Keratinocyte (primary cell): ENCODE measurements around the gene LMO7. TPM values are rescaled to one million over a fixed set of nuclear protein-coding genes. Genes with fewer than 3 reads are reported as not detected.

Experiments
- DNase-seq: peaks from one replicate; pipeline ENCODE4 v3.0.0-alpha.2; 2011; ENCODE audit warnings: low read depth, missing footprints, low spot score
- FAIRE-seq: peaks from 2 replicates; lab custom pipeline; 2011; peaks lifted over from hg19 to GRCh38; lab: Jason Lieb, UNC
- H2AFZ ChIP-seq: 2 replicates; pipeline ENCODE4 v1.6.0; 2012; ENCODE audit warnings: low read length, control low read depth, inconsistent platforms; ENCODE audit not compliant: control insufficient read depth
- H3K27ac ChIP-seq: 2 replicates; pipeline ENCODE4 v1.5.1; 2011; ENCODE audit warnings: low read length; ENCODE audit not compliant: control insufficient read depth, insufficient read depth
- H3K27me3 ChIP-seq: 3 replicates; pipeline ENCODE4 v1.6.0; 2011; ENCODE audit warnings: low read length; ENCODE audit not compliant: control insufficient read depth, insufficient read depth; ENCODE audit errors: extremely low read depth
- H3K36me3 ChIP-seq, 2 experiments: 2 replicates in 1 of 2; 3 replicates in 1 of 2; pipeline ENCODE4 v1.5.1; 2011; ENCODE audit warnings: low read length in 2 of 2, mild to moderate bottlenecking in 1 of 2; ENCODE audit not compliant: control insufficient read depth in 2 of 2, insufficient read depth in 2 of 2; ENCODE audit errors: extremely low read depth in 1 of 2
- H3K4me1 ChIP-seq: 3 replicates; pipeline ENCODE4 v1.5.1; 2011; ENCODE audit warnings: low read length; ENCODE audit not compliant: control insufficient read depth, insufficient read depth; ENCODE audit errors: extremely low read depth
- H3K4me2 ChIP-seq: 3 replicates; pipeline ENCODE4 v1.6.0; 2011; ENCODE audit warnings: low read depth, low read length; ENCODE audit not compliant: control insufficient read depth, insufficient read depth; ENCODE audit errors: extremely low read depth
- H3K4me3 ChIP-seq, 3 experiments: fragments of 200-600 bp in 1 of 3; sonication (generic) in 1 of 3; 2 replicates in 2 of 3; 3 replicates in 1 of 3; pipeline ENCODE4 v1.5.1; 2011 to 2016; ENCODE audit warnings: low read length in 3 of 3, mild to moderate bottlenecking in 3 of 3, control low read depth in 2 of 3, inconsistent platforms in 1 of 3, low read depth in 1 of 3, mixed read lengths in 1 of 3, mixed run types in 1 of 3, moderate library complexity in 1 of 3; ENCODE audit not compliant: control insufficient read depth in 2 of 3, insufficient read depth in 2 of 3; ENCODE audit errors: extremely low read depth in 1 of 3
- H3K79me2 ChIP-seq: 2 replicates; pipeline ENCODE4 v1.6.0; 2012; ENCODE audit warnings: low read length; ENCODE audit not compliant: control insufficient read depth, insufficient read depth
- H3K9ac ChIP-seq: 3 replicates; pipeline ENCODE4 v1.6.0; 2011; ENCODE audit warnings: low read length; ENCODE audit not compliant: control insufficient read depth, insufficient read depth; ENCODE audit errors: extremely low read depth
- H3K9me1 ChIP-seq: 3 replicates; pipeline ENCODE4 v1.6.0; 2011; ENCODE audit warnings: low read length; ENCODE audit not compliant: control insufficient read depth, insufficient read depth; ENCODE audit errors: extremely low read depth
- H3K9me3 ChIP-seq: 2 replicates; pipeline ENCODE4 v1.5.1; 2012; ENCODE audit warnings: low read depth, low read length; ENCODE audit not compliant: control insufficient read depth
- H4K20me1 ChIP-seq: 3 replicates; pipeline ENCODE4 v1.6.0; 2011; ENCODE audit warnings: low read length; ENCODE audit not compliant: control insufficient read depth, insufficient read depth; ENCODE audit errors: extremely low read depth
- EZH2 ChIP-seq: IDR thresholded peaks from one replicate; pipeline ENCODE4 v1.6.1; 2012; ENCODE audit warnings: inconsistent platforms, mild to moderate bottlenecking, low read length, moderate library complexity
- dilution Hi-C: fragments of 300-500 bp; cut with MboI; formaldehyde crosslinking; loops from one replicate; pipeline ENCODE4 v1.7.0; 2020; ENCODE audit warnings: low sequenced_read_pairs; ENCODE audit not compliant: extremely low pct_ligation_motif_present
- polyA minus RNA-seq, 3 experiments: library from RNA; depleted of rRNA, polyadenylated mRNA; stranded (reverse); fragments of >200 nt; gene quantifications; 1 replicate in 1 of 3; 2 replicates in 1 of 3; 3 replicates in 1 of 3; pipeline ENCODE4 v1.2.3, GENCODE V29; 2011
- polyA plus RNA-seq, 5 experiments: library from polyadenylated mRNA; depleted of rRNA in 3 of 5; stranded (reverse) in 3 of 5; stranded (forward) in 1 of 5; unstranded in 1 of 5; fragments of >200 nt; gene quantifications; 1 replicate in 1 of 5; 2 replicates in 3 of 5; 3 replicates in 1 of 5; pipeline versions ENCODE4 v1.2.1 to v1.2.3, GENCODE V29; 2011 to 2012; ENCODE audit warnings: missing spikeins in 2 of 5, low read depth in 1 of 5, low replicate concordance in 1 of 5
- TF ChIP-seq, protein P1 (sequence below), 3 experiments: IDR thresholded peaks in 1 of 3; conservative IDR thresholded peaks in 1 of 3; optimal IDR thresholded peaks in 1 of 3; 2 replicates in 2 of 3; 3 replicates in 1 of 3; pipeline versions ENCODE3 to v1.5.1; 2011; ENCODE audit warnings: low read length in 3 of 3, mild to moderate bottlenecking in 3 of 3, moderate library complexity in 2 of 3, control low read depth in 1 of 3, inconsistent platforms in 1 of 3; ENCODE audit not compliant: insufficient read depth in 2 of 3; ENCODE audit errors: extremely low read depth in 1 of 3

Gene LMO7
- 3.3 to 8.9 TPM (median 8.9 TPM) in 3 replicates for polyA plus RNA-seq
- 203 TPM for polyA plus RNA-seq (2011; ENCODE audit: low read depth)
- 6.4 and 6.6 TPM in 2 replicates for polyA plus RNA-seq (2011; cell fraction: cytosol; rRNA removed)
- 27.5 and 27.7 TPM in 2 replicates for polyA plus RNA-seq (2011; cell fraction: nucleus; rRNA removed)
- polyA plus RNA-seq (2012; ENCODE audit: low replicate concordance) = 7.1 and 62.2 TPM in 2 replicates
- 8.8 to 22.5 TPM (median 14.3 TPM) in 3 replicates for polyA minus RNA-seq
- polyA minus RNA-seq (2011; cell fraction: cytosol; rRNA and poly(A)+ RNA removed) = 5.2 TPM
- 27.4 and 70.0 TPM in 2 replicates for polyA minus RNA-seq (2011; cell fraction: nucleus; rRNA and poly(A)+ RNA removed)

DNA sequence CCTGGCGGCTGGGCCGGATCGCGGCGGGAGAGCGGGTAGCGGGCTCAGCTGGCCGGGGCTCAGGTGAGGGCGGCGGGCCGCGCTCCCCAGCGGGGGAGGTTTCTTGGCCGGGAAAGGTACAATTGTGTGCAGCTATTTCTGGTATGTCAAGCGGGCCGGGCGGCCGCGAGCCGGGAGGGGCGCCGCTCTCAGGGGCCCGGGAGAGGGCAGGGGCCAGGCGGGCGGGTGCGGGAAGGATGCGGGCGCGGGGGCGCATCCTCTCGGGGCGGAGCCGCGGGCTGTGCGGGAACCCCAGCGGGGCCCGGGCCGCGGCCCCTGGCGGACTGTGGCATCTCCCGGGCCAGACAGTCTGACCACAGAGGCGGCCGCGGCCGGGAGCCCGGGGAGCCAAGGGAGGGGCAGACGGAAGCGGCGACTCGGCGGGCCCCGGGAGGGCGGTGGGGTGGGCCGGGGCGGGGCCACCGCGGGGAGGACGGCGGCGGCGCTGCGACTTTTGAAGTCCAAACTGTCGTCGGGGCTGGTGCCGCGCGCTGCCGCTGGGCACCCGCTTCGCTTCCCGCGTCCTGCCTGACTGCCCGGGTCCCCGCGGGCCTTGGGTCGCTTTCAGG is at the start of gene LMO7:
LMO7 (plus strand) TSS at position 503 of the 608 bp plus-strand sequence. CDS start 328 bp downstream, outside the sequence.
- Histone ChIP-seq H3K4me2 (peak within 1 kb of the TSS; percentile 89), H3K9me1 (no peaks in the 10 kb centered on the region), H3K9ac (peak within 1 kb of the TSS; percentile 41), H3K27ac (no peak within 1 kb of the TSS), H3K4me1 (peaks cover 5% of the 10 kb centered on the region), H3K36me3 (no peaks in the 10 kb centered on the region), H3K27me3 (no peaks in the 10 kb centered on the region), H3K79me2 (no peaks in the 10 kb centered on the region), H2AFZ (peak within 1 kb of the TSS; percentile 90), H3K9me3 (no peaks in the 10 kb centered on the region), H3K4me3 (peak within 1 kb of the TSS; percentile 48 to 79 (median 70)), H4K20me1 (no peaks in the 10 kb centered on the region)
- dilution Hi-C loops = no loop called here
- TF ChIP-seq, protein P1, sequence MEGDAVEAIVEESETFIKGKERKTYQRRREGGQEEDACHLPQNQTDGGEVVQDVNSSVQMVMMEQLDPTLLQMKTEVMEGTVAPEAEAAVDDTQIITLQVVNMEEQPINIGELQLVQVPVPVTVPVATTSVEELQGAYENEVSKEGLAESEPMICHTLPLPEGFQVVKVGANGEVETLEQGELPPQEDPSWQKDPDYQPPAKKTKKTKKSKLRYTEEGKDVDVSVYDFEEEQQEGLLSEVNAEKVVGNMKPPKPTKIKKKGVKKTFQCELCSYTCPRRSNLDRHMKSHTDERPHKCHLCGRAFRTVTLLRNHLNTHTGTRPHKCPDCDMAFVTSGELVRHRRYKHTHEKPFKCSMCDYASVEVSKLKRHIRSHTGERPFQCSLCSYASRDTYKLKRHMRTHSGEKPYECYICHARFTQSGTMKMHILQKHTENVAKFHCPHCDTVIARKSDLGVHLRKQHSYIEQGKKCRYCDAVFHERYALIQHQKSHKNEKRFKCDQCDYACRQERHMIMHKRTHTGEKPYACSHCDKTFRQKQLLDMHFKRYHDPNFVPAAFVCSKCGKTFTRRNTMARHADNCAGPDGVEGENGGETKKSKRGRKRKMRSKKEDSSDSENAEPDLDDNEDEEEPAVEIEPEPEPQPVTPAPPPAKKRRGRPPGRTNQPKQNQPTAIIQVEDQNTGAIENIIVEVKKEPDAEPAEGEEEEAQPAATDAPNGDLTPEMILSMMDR (optimal IDR thresholded peaks at IDR 0.05 in 1 of 3, IDR thresholded peaks at IDR 0.05 in 1 of 3, conservative IDR thresholded peaks at IDR 0.05 in 1 of 3; ENCODE audit: extremely low read depth in 1 of 3, insufficient read depth in 2 of 3, low read length in 3 of 3) = no peak
- TF ChIP-seq EZH2 = no peak
- no peak for DNase-seq
- no peak for FAIRE-seq

DNA sequence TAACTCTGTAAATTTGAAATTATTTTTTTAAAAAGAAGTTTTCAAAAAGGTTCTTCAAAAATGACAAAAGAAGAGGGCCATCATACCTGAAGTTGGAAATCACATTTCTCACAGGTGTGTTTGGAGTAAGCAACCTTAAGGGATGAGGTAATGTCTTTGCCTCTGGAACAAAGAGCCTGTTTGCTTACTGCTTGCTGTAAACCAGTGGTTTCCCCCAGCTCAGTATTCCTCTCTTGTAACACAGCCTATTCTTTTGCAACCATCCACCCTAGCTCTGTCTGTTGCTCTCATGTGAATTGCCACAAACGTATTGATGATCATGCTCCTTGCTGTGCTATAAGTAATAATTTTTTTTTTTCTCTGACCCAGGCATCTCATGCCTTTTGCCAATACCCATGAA is 48.5 kb upstream of the LMO7 start:
- peak; percentile 32 for FAIRE-seq
- dilution Hi-C loops = no loop called here
- Histone ChIP-seq H3K79me2 (no peaks in the 10 kb centered on the region), H3K9ac (no peak overlapping the region), H3K4me3 (no peak overlapping the region), H4K20me1 (no peaks in the 10 kb centered on the region), H3K27ac (no peak overlapping the region), H3K36me3 (peaks cover 0 to 7% of the 10 kb centered on the region in 2 experiments), H3K4me1 (no peaks in the 10 kb centered on the region), H3K27me3 (no peaks in the 10 kb centered on the region), H3K4me2 (no peak overlapping the region), H3K9me3 (no peaks in the 10 kb centered on the region), H3K9me1 (no peaks in the 10 kb centered on the region), H2AFZ (no peak overlapping the region)
- TF ChIP-seq, protein P1 (optimal IDR thresholded peaks at IDR 0.05 in 1 of 3, IDR thresholded peaks at IDR 0.05 in 1 of 3, conservative IDR thresholded peaks at IDR 0.05 in 1 of 3; ENCODE audit: extremely low read depth in 1 of 3, insufficient read depth in 2 of 3, low read length in 3 of 3) = no peak
- no peak for TF ChIP-seq EZH2
- DNase-seq = no peak
